Tibial nerve (tissue), 4 donors: ENCODE measurements around the gene GALNTL6. TPM values are rescaled to one million over a fixed set of nuclear protein-coding genes. Genes with fewer than 3 reads are reported as not detected.
A peak's percentile ranks its signal among the peaks of the same experiment; 100 is the strongest.

Experiments used
- DNase-seq, 2 donors: peaks; one replicate each; pipeline ENCODE4 v3.0.0-alpha.2; 2019; ENCODE audit warnings: low spot score in 2 of 2
- H3K27ac ChIP-seq, 4 donors: fragments of 200-600 bp; sonication (generic) in 3 of 4; one replicate each; pipeline ENCODE4 v1.5.1; 2017 to 2019; ENCODE audit warnings: mild to moderate bottlenecking in 1 of 4
- H3K27me3 ChIP-seq, 2 donors: fragments of 200-600 bp; sonication (generic) in 1 of 2; one replicate each; pipeline versions ENCODE4 v1.5.1 to v1.6.0; 2017 to 2019
- H3K36me3 ChIP-seq, 3 donors: fragments of 200-600 bp; sonication (generic); one replicate each; pipeline ENCODE4 v1.5.1; 2018 to 2019
- H3K4me1 ChIP-seq, 4 donors: fragments of 200-600 bp; sonication (generic) in 3 of 4; one replicate each; pipeline ENCODE4 v1.5.1; 2017 to 2019
- H3K4me3 ChIP-seq, 4 donors: fragments of 200-600 bp; sonication (generic) in 3 of 4; one replicate each; pipeline ENCODE4 v1.5.1; 2017 to 2019; ENCODE audit warnings: mild to moderate bottlenecking in 1 of 4, moderate library complexity in 1 of 4
- H3K9me3 ChIP-seq, 4 donors: fragments of 200-600 bp; sonication (generic) in 3 of 4; one replicate each; pipeline ENCODE4 v1.5.1; 2017 to 2019
- CTCF ChIP-seq, 5 experiments: fragments of 200-600 bp in 3 of 5; fragments of 450-650 bp in 2 of 5; sonication (generic) in 3 of 5; IDR thresholded peaks; one replicate each; pipeline ENCODE4 v1.5.1; 2016 to 2019; ENCODE audit warnings: antibody characterized with exemption in 5 of 5, mild to moderate bottlenecking in 3 of 5, moderate library complexity in 2 of 5
- EP300 ChIP-seq, 2 donors: sonication (generic); formaldehyde crosslinking; IDR thresholded peaks; one replicate each; pipeline ENCODE4 v1.6.1; 2017; ENCODE audit warnings: antibody characterized with exemption in 2 of 2, mild to moderate bottlenecking in 1 of 2
- POLR2A ChIP-seq, 2 donors: fragments of 450-650 bp; IDR thresholded peaks; one replicate each; pipeline ENCODE4 v1.6.1; 2017; ENCODE audit warnings: antibody characterized with exemption in 2 of 2, mild to moderate bottlenecking in 2 of 2, moderate library complexity in 2 of 2
- WGBS, 2 donors: methylation state at CpG; one replicate each; pipeline ENCODE4 v1.1.5; 2018; 5-methylcytosine and 5-hydroxymethylcytosine counted together
- total RNA-seq, 4 donors: library from RNA; depleted of rRNA; stranded (reverse); fragments of >200 nt; gene quantifications; one replicate each; pipeline ENCODE4 v1.1.0, GENCODE V29; 2016

The GALNTL6 gene
- total RNA-seq, 4 donors from 2014 or later = not detected

GRCh38 chr4:172982151-172982590, 1169.0 kb downstream of the GALNTL6 start:
- no peaks in the 10 kb centered on the region for H3K27me3 ChIP-seq
- peaks cover 0 to 3% (median 0%) of the 10 kb centered on the region in 4 donors for H3K9me3 ChIP-seq
- TF ChIP-seq POLR2A (IDR thresholded peaks at IDR 0.05) (no peak), EP300 (IDR thresholded peaks at IDR 0.05) (peak in 1 of 2 donors; percentile 25)
- H3K36me3 ChIP-seq = no peaks in the 10 kb centered on the region
- DNase-seq = peak in 1 of 2 donors; percentile 21
- 20 to 27% methylated on average over 2 of the region's 2 CpGs for WGBS, 2 donors
- H3K27ac ChIP-seq = no peak overlapping the region
- H3K4me1 ChIP-seq = no peaks in the 10 kb centered on the region
- H3K4me3 ChIP-seq = no peak overlapping the region

DNA sequence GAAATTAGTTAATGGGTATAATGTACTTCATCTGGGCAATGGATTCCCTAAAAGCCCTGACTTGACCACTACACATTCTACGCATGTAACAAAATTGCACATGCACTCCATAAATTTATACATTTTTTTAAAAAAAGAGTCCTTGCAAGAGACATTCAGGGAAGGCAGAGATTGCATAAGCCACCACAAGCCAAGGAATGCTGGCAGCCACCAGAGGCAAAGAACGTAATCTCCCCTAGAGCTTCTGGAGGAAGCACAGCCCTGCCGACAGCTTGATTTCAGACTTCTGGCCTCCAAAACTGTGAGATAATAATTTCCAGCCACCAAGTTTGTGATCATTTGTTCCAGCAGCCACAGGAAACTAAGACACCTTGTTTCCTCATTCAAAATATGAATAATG, 1169.8 kb downstream of the GALNTL6 start:
- Histone ChIP-seq H3K27me3 (no peaks in the 10 kb centered on the region), H3K36me3 (no peaks in the 10 kb centered on the region), H3K4me1 (no peaks in the 10 kb centered on the region), H3K4me3 (no peak overlapping the region), H3K9me3 (peaks cover 0 to 8% (median 0%) of the 10 kb centered on the region in 4 donors), H3K27ac (no peak overlapping the region)
- TF ChIP-seq POLR2A (IDR thresholded peaks at IDR 0.05) (no peak), EP300 (IDR thresholded peaks at IDR 0.05) (no peak), CTCF (IDR thresholded peaks at IDR 0.05) (no peak)
- no peak for DNase-seq
- WGBS, 2 donors = 72 to 88% methylated on average over 3 of the region's 3 CpGs

GRCh38 chr4:172983631-172984030, 1170.4 kb downstream of the GALNTL6 start:
- no peaks in the 10 kb centered on the region for H3K36me3 ChIP-seq
- DNase-seq = no peak
- H3K9me3 ChIP-seq = peaks cover 0 to 14% (median 0%) of the 10 kb centered on the region in 4 donors
- H3K27ac ChIP-seq = no peak overlapping the region
- H3K27me3 ChIP-seq = no peaks in the 10 kb centered on the region
- H3K4me3 ChIP-seq = no peak overlapping the region
- WGBS, 2 donors = 77 to 85% methylated on average over 3 of the region's 3 CpGs
- no peaks in the 10 kb centered on the region for H3K4me1 ChIP-seq
- TF ChIP-seq EP300 (IDR thresholded peaks at IDR 0.05) (no peak), CTCF (IDR thresholded peaks at IDR 0.05) (no peak), POLR2A (IDR thresholded peaks at IDR 0.05) (no peak)

DNA sequence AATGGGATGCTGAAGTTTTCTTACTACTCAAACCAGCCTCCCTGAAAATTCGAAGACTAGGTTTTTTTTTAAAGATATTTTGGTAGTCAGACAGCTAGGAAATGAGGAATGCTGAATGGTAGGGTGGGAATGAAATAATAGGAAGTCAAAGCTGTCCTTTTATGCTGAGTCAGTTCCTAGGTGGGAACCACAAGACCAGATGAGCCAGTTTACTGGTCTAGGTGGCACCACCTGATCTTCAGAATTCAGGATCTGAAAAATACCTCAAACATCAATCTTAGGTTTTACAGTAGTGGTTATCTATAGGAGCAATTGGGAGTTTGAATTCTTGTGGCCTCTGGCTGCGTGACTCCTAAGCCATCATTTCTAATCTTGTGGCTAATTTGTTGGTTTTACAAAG, 1172.3 kb downstream of the GALNTL6 start:
- Histone ChIP-seq H3K4me1 (no peaks in the 10 kb centered on the region), H3K27me3 (no peaks in the 10 kb centered on the region), H3K4me3 (no peak overlapping the region), H3K27ac (no peak overlapping the region), H3K9me3 (peaks cover 0 to 19% (median 0%) of the 10 kb centered on the region in 4 donors), H3K36me3 (no peaks in the 10 kb centered on the region)
- 74 to 78% methylated on average over 2 of the region's 2 CpGs for WGBS, 2 donors
- DNase-seq = no peak
- TF ChIP-seq EP300 (IDR thresholded peaks at IDR 0.05) = no peak
- TF ChIP-seq POLR2A (IDR thresholded peaks at IDR 0.05) = no peak
- no peak for TF ChIP-seq CTCF (IDR thresholded peaks at IDR 0.05)

- peaks cover 0 to 19% (median 0%) of the 10 kb centered on the region in 4 donors for H3K9me3 ChIP-seq
- WGBS, 2 donors = 77 to 79% methylated on average over 1 of the region's 1 CpG
- H3K27me3 ChIP-seq = no peaks in the 10 kb centered on the region
- DNase-seq = no peak
- H3K4me1 ChIP-seq = no peaks in the 10 kb centered on the region
- no peak overlapping the region for H3K4me3 ChIP-seq
- no peak for TF ChIP-seq POLR2A (IDR thresholded peaks at IDR 0.05)
- no peak for TF ChIP-seq CTCF (IDR thresholded peaks at IDR 0.05)
- no peak for TF ChIP-seq EP300 (IDR thresholded peaks at IDR 0.05)
- no peak overlapping the region for H3K27ac ChIP-seq
- H3K36me3 ChIP-seq = no peaks in the 10 kb centered on the region
Observed at GRCh38 chr4:172986114-172986513, 1172.9 kb downstream of the GALNTL6 start.
